Measurements from ENCODE around the gene AUTS2. TPM values are rescaled to one million over a fixed set of nuclear protein-coding genes. Genes with fewer than 3 reads are reported as not detected.

The AUTS2 gene
- total RNA-seq, 1 experiment from 2014 or later = 2.5 TPM

- ChIA-PET POLR2A (no interaction called here), CTCF (no interaction called here)
- H3K27ac ChIP-seq (ENCODE audit: low read length) = no peak overlapping the region
- H3K9me3 ChIP-seq (ENCODE audit: control insufficient read depth, insufficient read depth, low read depth, low read length) = no peaks in the 10 kb centered on the region
- TF ChIP-seq REST (IDR thresholded peaks at IDR 0.05; ENCODE audit: insufficient read depth in 1 of 2, low read depth in 2 of 2, low read length in 1 of 2) (no peak), TCF7L2 (IDR thresholded peaks at IDR 0.05; ENCODE audit: low read depth, low read length) (no peak), POLR2AphosphoS5 (IDR thresholded peaks at IDR 0.05; ENCODE audit: low read depth, low read length) (no peak), SIN3A (IDR thresholded peaks at IDR 0.05; ENCODE audit: borderline replicate concordance, insufficient read depth, low read depth, low read length) (no peak)
- TF ChIP-seq, protein P1, sequence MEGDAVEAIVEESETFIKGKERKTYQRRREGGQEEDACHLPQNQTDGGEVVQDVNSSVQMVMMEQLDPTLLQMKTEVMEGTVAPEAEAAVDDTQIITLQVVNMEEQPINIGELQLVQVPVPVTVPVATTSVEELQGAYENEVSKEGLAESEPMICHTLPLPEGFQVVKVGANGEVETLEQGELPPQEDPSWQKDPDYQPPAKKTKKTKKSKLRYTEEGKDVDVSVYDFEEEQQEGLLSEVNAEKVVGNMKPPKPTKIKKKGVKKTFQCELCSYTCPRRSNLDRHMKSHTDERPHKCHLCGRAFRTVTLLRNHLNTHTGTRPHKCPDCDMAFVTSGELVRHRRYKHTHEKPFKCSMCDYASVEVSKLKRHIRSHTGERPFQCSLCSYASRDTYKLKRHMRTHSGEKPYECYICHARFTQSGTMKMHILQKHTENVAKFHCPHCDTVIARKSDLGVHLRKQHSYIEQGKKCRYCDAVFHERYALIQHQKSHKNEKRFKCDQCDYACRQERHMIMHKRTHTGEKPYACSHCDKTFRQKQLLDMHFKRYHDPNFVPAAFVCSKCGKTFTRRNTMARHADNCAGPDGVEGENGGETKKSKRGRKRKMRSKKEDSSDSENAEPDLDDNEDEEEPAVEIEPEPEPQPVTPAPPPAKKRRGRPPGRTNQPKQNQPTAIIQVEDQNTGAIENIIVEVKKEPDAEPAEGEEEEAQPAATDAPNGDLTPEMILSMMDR (IDR thresholded peaks at IDR 0.05) = no peak
- intact Hi-C loops (cut with micrococcal nuclease; ENCODE audit: unreplicated experiment) = no loop called here
- ATAC-seq = no peak
- no peaks in the 10 kb centered on the region for H3K4me1 ChIP-seq (ENCODE audit: control insufficient read depth, insufficient read depth, low read length)
- in situ Hi-C loops (cut with HindIII; ENCODE audit: low pct_unique_long_range_greater_than_20kb, low sequenced_read_pairs) = no loop called here
- no peak overlapping the region for H3K4me3 ChIP-seq (ENCODE audit: low read depth in 2 of 2, low read length in 2 of 2)
- no peak for DNase-seq (ENCODE audit: low read depth, low spot score)
- H3K36me3 ChIP-seq (ENCODE audit: control insufficient read depth, insufficient read depth, low read length) = no peaks in the 10 kb centered on the region
- no TSS peak for BruUV-seq (replicated peaks)
- no peaks in the 10 kb centered on the region for H3K27me3 ChIP-seq (ENCODE audit: control insufficient read depth, insufficient read depth, low read length)
These were observed 883.4 kb downstream of the AUTS2 start for GRCh38 chr7:70481570-70482123.

- H3K4me1 ChIP-seq (ENCODE audit: control insufficient read depth, insufficient read depth, low read length) = no peaks in the 10 kb centered on the region
- in situ Hi-C loops (cut with HindIII; ENCODE audit: low pct_unique_long_range_greater_than_20kb, low sequenced_read_pairs) = no loop called here
- H3K36me3 ChIP-seq (ENCODE audit: control insufficient read depth, insufficient read depth, low read length) = no peaks in the 10 kb centered on the region
- ChIA-PET CTCF (no interaction called here), POLR2A (no interaction called here)
- no peaks in the 10 kb centered on the region for H3K27me3 ChIP-seq (ENCODE audit: control insufficient read depth, insufficient read depth, low read length)
- TF ChIP-seq POLR2AphosphoS5 (IDR thresholded peaks at IDR 0.05; ENCODE audit: low read depth, low read length) = no peak
- TF ChIP-seq REST (IDR thresholded peaks at IDR 0.05; ENCODE audit: insufficient read depth in 1 of 2, low read depth in 2 of 2, low read length in 1 of 2) = no peak
- no peak for TF ChIP-seq TCF7L2 (IDR thresholded peaks at IDR 0.05; ENCODE audit: low read depth, low read length)
- TF ChIP-seq, protein P1 (IDR thresholded peaks at IDR 0.05) = no peak
- no peak for TF ChIP-seq SIN3A (IDR thresholded peaks at IDR 0.05; ENCODE audit: borderline replicate concordance, insufficient read depth, low read depth, low read length)
- DNase-seq (ENCODE audit: low read depth, low spot score) = no peak
- ATAC-seq = no peak
- no peaks in the 10 kb centered on the region for H3K9me3 ChIP-seq (ENCODE audit: control insufficient read depth, insufficient read depth, low read depth, low read length)
- intact Hi-C loops (cut with micrococcal nuclease; ENCODE audit: unreplicated experiment) = no loop called here
- no TSS peak for BruUV-seq (replicated peaks)
- no peak overlapping the region for H3K27ac ChIP-seq (ENCODE audit: low read length)
- no peak overlapping the region for H3K4me3 ChIP-seq (ENCODE audit: low read depth in 2 of 2, low read length in 2 of 2)
These were observed 886.0 kb downstream of the AUTS2 start for GRCh38 chr7:70484255-70484654.

Measured in Panc1 (cell line).